Activated T-cell treated with anti-CD3 and anti-CD28 coated beads for 1 hour (primary cell): ENCODE results near the gene BLCAP.
"Not testable (repeated sequence)": the region's sequence is repeated elsewhere in the genome, so short reads cannot be mapped to it uniquely, and the experiment has no call there.

Experiments used
- DNase-seq: peaks from one replicate; pipeline ENCODE4 v3.0.0-alpha.2; 2020; ENCODE audit warnings: low read depth

BLCAP gene

GRCh38 chr20:37513779-37514359 is 13.8 kb downstream of the BLCAP start:
- DNase-seq = no peak

- DNase-seq = no peak
Observed at GRCh38 chr20:37511610-37512275, 15.9 kb downstream of the BLCAP start.

GRCh38 chr20:37510226-37510625 is 17.4 kb downstream of the BLCAP start:
- DNase-seq = no peak

- no peak for DNase-seq
Observed at GRCh38 chr20:37506152-37506725, 21.4 kb downstream of the BLCAP start.

GRCh38 chr20:37505263-37506151 is 22.2 kb downstream of the BLCAP start:
- no peak for DNase-seq

GRCh38 chr20:37504404-37505096 is 23.1 kb downstream of the BLCAP start:
- no peak for DNase-seq

GRCh38 chr20:37503256-37503927 is 24.3 kb downstream of the BLCAP start:
- no peak for DNase-seq

GRCh38 chr20:37502654-37503053 is 25.0 kb downstream of the BLCAP start:
- no peak for DNase-seq

- no peak for DNase-seq
Observed at GRCh38 chr20:37501940-37502339, 25.7 kb downstream of the BLCAP start.

GRCh38 chr20:37500311-37500710 is 27.4 kb downstream of the BLCAP start:
- no peak for DNase-seq

GRCh38 chr20:37498066-37498665 is 29.5 kb downstream of the BLCAP start:
- no peak for DNase-seq

GRCh38 chr20:37494796-37495195 is 32.9 kb downstream of the BLCAP start:
- no peak for DNase-seq

- DNase-seq = no peak
Observed at GRCh38 chr20:37494301-37494700, 33.4 kb downstream of the BLCAP start.

- DNase-seq = no peak
Observed at GRCh38 chr20:37492945-37493344, 34.7 kb downstream of the BLCAP start.

- DNase-seq = no peak
Observed at GRCh38 chr20:37492096-37492625, 35.5 kb downstream of the BLCAP start.

GRCh38 chr20:37490663-37491350 is 36.9 kb downstream of the BLCAP start:
- DNase-seq = no peak

- not testable (repeated sequence) for DNase-seq
Observed at GRCh38 chr20:37486209-37486608, 41.5 kb downstream of the BLCAP start.

GRCh38 chr20:37484331-37484730 is 43.3 kb downstream of the BLCAP start:
- DNase-seq = no peak

- no peak for DNase-seq
Observed at GRCh38 chr20:37481610-37482009, 46.1 kb downstream of the BLCAP start.

- DNase-seq = no peak
Observed at GRCh38 chr20:37480919-37481318, 46.8 kb downstream of the BLCAP start.
